LNCAP (cell line): Measurements from ENCODE around the gene SLC35B1.

ENCODE experiments used
- CTCF ChIP-seq: fragments of 450-650 bp; IDR thresholded peaks from 2 replicates; pipeline ENCODE4 v1.5.1; 2017; ENCODE audit warnings: mild to moderate bottlenecking

The SLC35B1 gene

GRCh38 chr17:49703557-49704277 is 4.0 kb downstream of the SLC35B1 start:
- TF ChIP-seq CTCF: peak; percentile 60; the same call in 1 of the 2 replicates

GRCh38 chr17:49700960-49701359 is 6.8 kb downstream of the SLC35B1 start:
- no peak for TF ChIP-seq CTCF

GRCh38 chr17:49699966-49700575 is 7.7 kb downstream of the SLC35B1 start:
- TF ChIP-seq CTCF: no peak

GRCh38 chr17:49698005-49698404 is 9.8 kb downstream of the SLC35B1 start:
- TF ChIP-seq CTCF: no peak

GRCh38 chr17:49696233-49696761 is 11.5 kb downstream of the SLC35B1 start:
- no peak for TF ChIP-seq CTCF

- TF ChIP-seq CTCF: peak; percentile 19; the same call in 1 of the 2 replicates
Measured at GRCh38 chr17:49695698-49696232, 12.0 kb downstream of the SLC35B1 start.

GRCh38 chr17:49694847-49695697 is 12.7 kb downstream of the SLC35B1 start:
- TF ChIP-seq CTCF: peak; percentile 93
